Middle frontal gyrus (tissue), 1 donor: ENCODE measurements around the gene MBD5.

Experiments
- DNase-seq: peaks from one replicate; pipeline ENCODE4 v3.0.0-alpha.2; 2015; ENCODE audit warnings: low spot score; ENCODE audit errors: extremely low spot score

The MBD5 gene

GRCh38 chr2:148517822-148518221 lies 496.9 kb downstream of the MBD5 start:
- no peak for DNase-seq

GRCh38 chr2:148519013-148519412 lies 498.1 kb downstream of the MBD5 start:
- no peak for DNase-seq

GRCh38 chr2:148521181-148521580 lies 500.3 kb downstream of the MBD5 start:
- no peak for DNase-seq

- no peak for DNase-seq
These were observed 502.4 kb downstream of the MBD5 start for GRCh38 chr2:148523315-148523714.

- DNase-seq = no peak
These were observed 503.6 kb downstream of the MBD5 start for GRCh38 chr2:148524519-148524919.

GRCh38 chr2:148525130-148525529 lies 504.2 kb downstream of the MBD5 start:
- DNase-seq = no peak

- DNase-seq = no peak
These were observed 505.8 kb downstream of the MBD5 start for GRCh38 chr2:148526509-148527346.

- DNase-seq = no peak
These were observed 506.8 kb downstream of the MBD5 start for GRCh38 chr2:148527488-148528340.

GRCh38 chr2:148528356-148529064 lies 507.6 kb downstream of the MBD5 start:
- no peak for DNase-seq

- DNase-seq = no peak
These were observed 508.9 kb downstream of the MBD5 start for GRCh38 chr2:148529745-148530144.

GRCh38 chr2:148530350-148530749 lies 509.5 kb downstream of the MBD5 start:
- no peak for DNase-seq

- no peak for DNase-seq
These were observed 510.3 kb downstream of the MBD5 start for GRCh38 chr2:148531235-148531634.

- no peak for DNase-seq
These were observed 511.0 kb downstream of the MBD5 start for GRCh38 chr2:148531669-148532428.

GRCh38 chr2:148533004-148533403 lies 512.1 kb downstream of the MBD5 start:
- DNase-seq = no peak

- DNase-seq = no peak
These were observed 512.8 kb downstream of the MBD5 start for GRCh38 chr2:148533685-148534084.

- DNase-seq = peak; percentile 22
These were observed 513.7 kb downstream of the MBD5 start for GRCh38 chr2:148534416-148535204.

GRCh38 chr2:148538375-148538774 lies 517.5 kb downstream of the MBD5 start:
- no peak for DNase-seq

GRCh38 chr2:148540022-148540421 lies 519.1 kb downstream of the MBD5 start:
- DNase-seq = no peak

GRCh38 chr2:148541792-148542191 lies 520.9 kb downstream of the MBD5 start:
- no peak for DNase-seq

- no peak for DNase-seq
These were observed 521.7 kb downstream of the MBD5 start for GRCh38 chr2:148542614-148543013.
